GM21786 (cell line): ENCODE data around the gene ALKBH5.
"Not testable (repeated sequence)": the region's sequence is repeated elsewhere in the genome, so short reads cannot be mapped to it uniquely, and the experiment has no call there.

Experiments
- ATAC-seq: cut with Tn5 transposase; IDR thresholded peaks from one replicate; pipeline ENCODE4 v1.9.1; 2021; ENCODE audit not compliant: unreplicated experiment

ALKBH5 gene

GRCh38 chr17:18185391-18185790, 1.8 kb downstream of the ALKBH5 start:
- no peak for ATAC-seq

- ATAC-seq: no peak
Observed at GRCh38 chr17:18185832-18186626, 2.4 kb downstream of the ALKBH5 start.

- no peak for ATAC-seq
Observed at GRCh38 chr17:18186627-18186982, 3.0 kb downstream of the ALKBH5 start.

- no peak for ATAC-seq
Observed at GRCh38 chr17:18187226-18187625, 3.6 kb downstream of the ALKBH5 start.

GRCh38 chr17:18187821-18188761, 4.5 kb downstream of the ALKBH5 start:
- no peak for ATAC-seq

- ATAC-seq: no peak
Observed at GRCh38 chr17:18190628-18191235, 7.1 kb downstream of the ALKBH5 start.

- no peak for ATAC-seq
Observed at GRCh38 chr17:18191236-18191667, 7.6 kb downstream of the ALKBH5 start.

- ATAC-seq: no peak
Observed at GRCh38 chr17:18191967-18192366, 8.3 kb downstream of the ALKBH5 start.

GRCh38 chr17:18194394-18194793, 10.8 kb downstream of the ALKBH5 start:
- no peak for ATAC-seq

- ATAC-seq: no peak
Observed at GRCh38 chr17:18194804-18195203, 11.2 kb downstream of the ALKBH5 start.

GRCh38 chr17:18195246-18195645, 11.6 kb downstream of the ALKBH5 start:
- no peak for ATAC-seq

- no peak for ATAC-seq
Observed at GRCh38 chr17:18197535-18198194, 14.0 kb downstream of the ALKBH5 start.

- no peak for ATAC-seq
Observed at GRCh38 chr17:18198530-18198929, 14.9 kb downstream of the ALKBH5 start.

GRCh38 chr17:18201108-18201507, 17.5 kb downstream of the ALKBH5 start:
- no peak for ATAC-seq

GRCh38 chr17:18203308-18203707, 19.7 kb downstream of the ALKBH5 start:
- no peak for ATAC-seq

- ATAC-seq: no peak
Observed at GRCh38 chr17:18205861-18206260, 22.2 kb downstream of the ALKBH5 start.

GRCh38 chr17:18206962-18207361, 23.3 kb downstream of the ALKBH5 start:
- no peak for ATAC-seq

GRCh38 chr17:18208092-18208491, 24.5 kb downstream of the ALKBH5 start:
- no peak for ATAC-seq

- no peak for ATAC-seq
Observed at GRCh38 chr17:18213666-18214270, 30.1 kb downstream of the ALKBH5 start.

- not testable (repeated sequence) for ATAC-seq
Observed at GRCh38 chr17:18216906-18217305, 33.3 kb downstream of the ALKBH5 start.
